GM23338 (cell line): ENCODE data around the gene ZNF280D. TPM values are rescaled to one million over a fixed set of nuclear protein-coding genes. Genes with fewer than 3 reads are reported as not detected.

ENCODE experiments used
- ATAC-seq: fragments of 200-7000 bp; cut with Tn5 transposase; 3 replicates; pipeline ENCODE4 v1.9.1; 2020
- DNase-seq: peaks from one replicate; pipeline ENCODE4 v3.0.0-alpha.2; 2015; ENCODE audit warnings: low spot score
- H2AFZ ChIP-seq: fragments of 200-600 bp; sonication (generic); 2 replicates; pipeline ENCODE4 v1.8.0; 2016; ENCODE audit warnings: antibody characterized with exemption, mild to moderate bottlenecking, moderate library complexity
- H3F3A ChIP-seq: fragments of 200-600 bp; sonication (generic); replicated peaks from 2 replicates; pipeline ENCODE4 v1.8.0; 2017; ENCODE audit warnings: antibody characterized with exemption, mixed run types, low read depth
- H3K27ac ChIP-seq: fragments of 200-600 bp; sonication (generic); 2 replicates; pipeline ENCODE4 v1.6.1; 2016; ENCODE audit warnings: low read depth
- H3K27me3 ChIP-seq: fragments of 200-600 bp; sonication (generic); 2 replicates; pipeline ENCODE4 v1.8.0; 2016; ENCODE audit warnings: mild to moderate bottlenecking, mixed run types, moderate library complexity; ENCODE audit not compliant: insufficient read depth
- H3K36me3 ChIP-seq: fragments of 200-600 bp; sonication (generic); 2 replicates; pipeline ENCODE4 v1.8.0; 2016; ENCODE audit warnings: mild to moderate bottlenecking; ENCODE audit not compliant: insufficient read depth
- H3K4me1 ChIP-seq: fragments of 200-600 bp; sonication (generic); 2 replicates; pipeline ENCODE4 v1.8.0; 2016; ENCODE audit warnings: mild to moderate bottlenecking, moderate library complexity; ENCODE audit not compliant: insufficient read depth
- H3K4me2 ChIP-seq: fragments of 200-600 bp; sonication (generic); 2 replicates; pipeline ENCODE4 v1.7.1; 2017; ENCODE audit warnings: mixed run types
- H3K4me3 ChIP-seq: fragments of 200-600 bp; sonication (generic); 2 replicates; pipeline ENCODE4 v1.6.1; 2016; ENCODE audit warnings: mixed run types
- H3K79me2 ChIP-seq: fragments of 200-600 bp; sonication (generic); replicated peaks from 2 replicates; pipeline ENCODE4 v1.8.0; 2017; ENCODE audit warnings: mild to moderate bottlenecking; ENCODE audit not compliant: insufficient read depth
- H3K9me2 ChIP-seq: fragments of 200-600 bp; sonication (generic); 2 replicates; pipeline ENCODE4 v1.8.0; 2017; ENCODE audit not compliant: insufficient read depth
- H4K20me1 ChIP-seq: fragments of 200-600 bp; sonication (generic); replicated peaks from 2 replicates; pipeline ENCODE4 v1.8.0; 2017; ENCODE audit warnings: mild to moderate bottlenecking; ENCODE audit not compliant: insufficient read depth
- H3K27ac Mint-ChIP-seq: 2 replicates; pipeline ENCODE4 v1.8.0; 2020; ENCODE audit warnings: inconsistent platforms, mild to moderate bottlenecking, moderate library complexity, mixed read lengths
- H3K27me3 Mint-ChIP-seq: 3 replicates; pipeline ENCODE4 v1.8.0; 2022; ENCODE audit warnings: low read depth, mild to moderate bottlenecking, moderate library complexity, mixed read lengths, inconsistent platforms; ENCODE audit not compliant: insufficient read depth, poor library complexity
- H3K36me3 Mint-ChIP-seq: 3 replicates; pipeline ENCODE4 v1.8.0; 2021; ENCODE audit warnings: low read depth, mild to moderate bottlenecking, inconsistent platforms, moderate library complexity, mixed read lengths
- H3K4me1 Mint-ChIP-seq: 3 replicates; pipeline ENCODE4 v1.8.0; 2020; ENCODE audit warnings: mild to moderate bottlenecking, inconsistent platforms, mixed read lengths
- H3K4me3 Mint-ChIP-seq: 3 replicates; pipeline ENCODE4 v1.8.0; 2021; ENCODE audit warnings: moderate library complexity, mild to moderate bottlenecking, inconsistent platforms, mixed read lengths
- H3K9me3 Mint-ChIP-seq: 3 replicates; pipeline ENCODE4 v1.8.0; 2020; ENCODE audit warnings: moderate library complexity, mild to moderate bottlenecking, inconsistent platforms, mixed read lengths
- CREB1 ChIP-seq: fragments of 250-450 bp; sonication (Bioruptor Pico); IDR thresholded peaks from 2 replicates; pipeline ENCODE4 v1.5.0; 2020; ENCODE audit warnings: low read depth, mild to moderate bottlenecking, moderate library complexity
- EZH2 ChIP-seq: fragments of 200-600 bp; sonication (generic); IDR thresholded peaks from one replicate; pipeline ENCODE4 v1.8.0; 2017; ENCODE audit warnings: antibody characterized with exemption, mild to moderate bottlenecking, low read depth; ENCODE audit not compliant: unreplicated experiment
- EZH2phosphoT487 ChIP-seq: fragments of 200-600 bp; sonication (generic); IDR thresholded peaks from one replicate; pipeline ENCODE4 v1.8.1; 2018; ENCODE audit warnings: antibody characterized with exemption; ENCODE audit not compliant: unreplicated experiment
- NANOG ChIP-seq: IDR thresholded peaks from 2 replicates; pipeline ENCODE4 v1.6.1; 2016; ENCODE audit warnings: antibody characterized with exemption, borderline replicate concordance
- POLR2AphosphoS5 ChIP-seq: IDR thresholded peaks from 2 replicates; pipeline ENCODE4 v1.6.1; 2016; ENCODE audit warnings: antibody characterized with exemption, low read depth
- STAT1 ChIP-seq: IDR thresholded peaks from one replicate; pipeline ENCODE4 v1.6.1; 2016; ENCODE audit warnings: antibody characterized with exemption; ENCODE audit not compliant: unreplicated experiment
- ZNF114 ChIP-seq: fragments of 250-450 bp; sonication (Bioruptor Pico); IDR thresholded peaks from 2 replicates; pipeline ENCODE4 v1.5.0; 2020; ENCODE audit warnings: mild to moderate bottlenecking, moderate library complexity
- ZNF462 ChIP-seq: fragments of 250-450 bp; sonication (Bioruptor Pico); IDR thresholded peaks from 2 replicates; pipeline ENCODE4 v1.5.0; 2020; ENCODE audit warnings: mild to moderate bottlenecking, moderate library complexity
- polyA plus RNA-seq: library from polyadenylated mRNA; unstranded; fragments of >200 nt; fragmentation: Nextera tagmentation; extraction: Ambion mirVana; gene quantifications from 2 replicates; pipeline ENCODE4 v1.2.1, GENCODE V29; 2016
- total RNA-seq: library from RNA; depleted of rRNA; stranded (reverse); fragments of >200 nt; shearing (Covaris generic); gene quantifications from 2 replicates; pipeline ENCODE4 v1.2.3, GENCODE V29; 2014
- TF ChIP-seq, protein P1 (sequence below), 2 experiments: fragments of 200-600 bp in 1 of 2; sonication (generic) in 1 of 2; conservative IDR thresholded peaks; 2 replicates each; pipeline versions ENCODE4 v1.5.1 to v1.6.1; 2016 to 2017; ENCODE audit warnings: antibody characterized with exemption in 2 of 2, low read depth in 2 of 2, mild to moderate bottlenecking in 2 of 2, moderate library complexity in 1 of 2
- TF ChIP-seq, protein P2 (sequence below): IDR thresholded peaks from one replicate; pipeline ENCODE4 v1.6.1; 2018; ENCODE audit warnings: antibody characterized with exemption; ENCODE audit not compliant: unreplicated experiment
- TF ChIP-seq, protein P3 (sequence below): IDR thresholded peaks from 2 replicates; pipeline ENCODE4 v1.6.1; 2016; ENCODE audit warnings: antibody characterized with exemption

ZNF280D gene
- total and polyA plus RNA-seq, 2 experiments from 2014 or later: 23.3 to 32.5 TPM

GRCh38 chr15:56598991-56599390 is 134.3 kb downstream of the ZNF280D start:
- H4K20me1 ChIP-seq: no peaks in the 10 kb centered on the region
- no peaks in the 10 kb centered on the region for H3K9me2 ChIP-seq
- no peak overlapping the region for H3K27ac ChIP-seq
- H3K27me3 ChIP-seq: no peaks in the 10 kb centered on the region
- H3K4me2 ChIP-seq: no peak overlapping the region
- peaks cover 6% of the 10 kb centered on the region; the same call in 2 of the 3 replicates for H3K4me1 Mint-ChIP-seq
- H3K27me3 Mint-ChIP-seq: no peaks in the 10 kb centered on the region
- H3K27ac Mint-ChIP-seq: no peak overlapping the region
- DNase-seq (no peak), ATAC-seq (no peak)
- no peak overlapping the region for H2AFZ ChIP-seq
- H3K36me3 Mint-ChIP-seq: peaks cover 10% of the 10 kb centered on the region; the same call in 2 of the 3 replicates
- H3K4me3 Mint-ChIP-seq: no peak overlapping the region
- no peaks in the 10 kb centered on the region for H3F3A ChIP-seq
- H3K9me3 Mint-ChIP-seq: peaks cover 17% of the 10 kb centered on the region
- H3K4me1 ChIP-seq: no peaks in the 10 kb centered on the region
- no peaks in the 10 kb centered on the region; the same call in 1 of the 2 replicates for H3K36me3 ChIP-seq
- no peak for TF ChIP-seq ZNF462 (CRISPR knock-in tag)
- no peak for TF ChIP-seq POLR2AphosphoS5
- TF ChIP-seq ZNF114 (CRISPR knock-in tag): no peak
- TF ChIP-seq, protein P1, sequence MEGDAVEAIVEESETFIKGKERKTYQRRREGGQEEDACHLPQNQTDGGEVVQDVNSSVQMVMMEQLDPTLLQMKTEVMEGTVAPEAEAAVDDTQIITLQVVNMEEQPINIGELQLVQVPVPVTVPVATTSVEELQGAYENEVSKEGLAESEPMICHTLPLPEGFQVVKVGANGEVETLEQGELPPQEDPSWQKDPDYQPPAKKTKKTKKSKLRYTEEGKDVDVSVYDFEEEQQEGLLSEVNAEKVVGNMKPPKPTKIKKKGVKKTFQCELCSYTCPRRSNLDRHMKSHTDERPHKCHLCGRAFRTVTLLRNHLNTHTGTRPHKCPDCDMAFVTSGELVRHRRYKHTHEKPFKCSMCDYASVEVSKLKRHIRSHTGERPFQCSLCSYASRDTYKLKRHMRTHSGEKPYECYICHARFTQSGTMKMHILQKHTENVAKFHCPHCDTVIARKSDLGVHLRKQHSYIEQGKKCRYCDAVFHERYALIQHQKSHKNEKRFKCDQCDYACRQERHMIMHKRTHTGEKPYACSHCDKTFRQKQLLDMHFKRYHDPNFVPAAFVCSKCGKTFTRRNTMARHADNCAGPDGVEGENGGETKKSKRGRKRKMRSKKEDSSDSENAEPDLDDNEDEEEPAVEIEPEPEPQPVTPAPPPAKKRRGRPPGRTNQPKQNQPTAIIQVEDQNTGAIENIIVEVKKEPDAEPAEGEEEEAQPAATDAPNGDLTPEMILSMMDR (conservative IDR thresholded peaks at IDR 0.05; ENCODE audit: low read depth in 2 of 2): no peak
- TF ChIP-seq CREB1: no peak
- TF ChIP-seq STAT1: no peak
- no peak for TF ChIP-seq EZH2phosphoT487
- TF ChIP-seq, protein P2, sequence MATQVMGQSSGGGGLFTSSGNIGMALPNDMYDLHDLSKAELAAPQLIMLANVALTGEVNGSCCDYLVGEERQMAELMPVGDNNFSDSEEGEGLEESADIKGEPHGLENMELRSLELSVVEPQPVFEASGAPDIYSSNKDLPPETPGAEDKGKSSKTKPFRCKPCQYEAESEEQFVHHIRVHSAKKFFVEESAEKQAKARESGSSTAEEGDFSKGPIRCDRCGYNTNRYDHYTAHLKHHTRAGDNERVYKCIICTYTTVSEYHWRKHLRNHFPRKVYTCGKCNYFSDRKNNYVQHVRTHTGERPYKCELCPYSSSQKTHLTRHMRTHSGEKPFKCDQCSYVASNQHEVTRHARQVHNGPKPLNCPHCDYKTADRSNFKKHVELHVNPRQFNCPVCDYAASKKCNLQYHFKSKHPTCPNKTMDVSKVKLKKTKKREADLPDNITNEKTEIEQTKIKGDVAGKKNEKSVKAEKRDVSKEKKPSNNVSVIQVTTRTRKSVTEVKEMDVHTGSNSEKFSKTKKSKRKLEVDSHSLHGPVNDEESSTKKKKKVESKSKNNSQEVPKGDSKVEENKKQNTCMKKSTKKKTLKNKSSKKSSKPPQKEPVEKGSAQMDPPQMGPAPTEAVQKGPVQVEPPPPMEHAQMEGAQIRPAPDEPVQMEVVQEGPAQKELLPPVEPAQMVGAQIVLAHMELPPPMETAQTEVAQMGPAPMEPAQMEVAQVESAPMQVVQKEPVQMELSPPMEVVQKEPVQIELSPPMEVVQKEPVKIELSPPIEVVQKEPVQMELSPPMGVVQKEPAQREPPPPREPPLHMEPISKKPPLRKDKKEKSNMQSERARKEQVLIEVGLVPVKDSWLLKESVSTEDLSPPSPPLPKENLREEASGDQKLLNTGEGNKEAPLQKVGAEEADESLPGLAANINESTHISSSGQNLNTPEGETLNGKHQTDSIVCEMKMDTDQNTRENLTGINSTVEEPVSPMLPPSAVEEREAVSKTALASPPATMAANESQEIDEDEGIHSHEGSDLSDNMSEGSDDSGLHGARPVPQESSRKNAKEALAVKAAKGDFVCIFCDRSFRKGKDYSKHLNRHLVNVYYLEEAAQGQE: no peak
- TF ChIP-seq, protein P3, sequence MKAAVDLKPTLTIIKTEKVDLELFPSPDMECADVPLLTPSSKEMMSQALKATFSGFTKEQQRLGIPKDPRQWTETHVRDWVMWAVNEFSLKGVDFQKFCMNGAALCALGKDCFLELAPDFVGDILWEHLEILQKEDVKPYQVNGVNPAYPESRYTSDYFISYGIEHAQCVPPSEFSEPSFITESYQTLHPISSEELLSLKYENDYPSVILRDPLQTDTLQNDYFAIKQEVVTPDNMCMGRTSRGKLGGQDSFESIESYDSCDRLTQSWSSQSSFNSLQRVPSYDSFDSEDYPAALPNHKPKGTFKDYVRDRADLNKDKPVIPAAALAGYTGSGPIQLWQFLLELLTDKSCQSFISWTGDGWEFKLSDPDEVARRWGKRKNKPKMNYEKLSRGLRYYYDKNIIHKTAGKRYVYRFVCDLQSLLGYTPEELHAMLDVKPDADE: no peak
- no peak for TF ChIP-seq NANOG
- TF ChIP-seq EZH2: no peak
- H3K79me2 ChIP-seq: no peaks in the 10 kb centered on the region
- no peak overlapping the region for H3K4me3 ChIP-seq
